ENCODE data around the gene PNMA8B.

Gene PNMA8B

GRCh38 chr19:46486358-46486757, 9.3 kb downstream of the PNMA8B start:
- DNase-seq: no peak

- DNase-seq: no peak
Measured at GRCh38 chr19:46484656-46485055, 11.0 kb downstream of the PNMA8B start.

- DNase-seq: no peak
Measured at GRCh38 chr19:46482631-46483030, 13.0 kb downstream of the PNMA8B start.

GRCh38 chr19:46481947-46482346, 13.7 kb downstream of the PNMA8B start:
- DNase-seq: no peak

- DNase-seq: no peak
Measured at GRCh38 chr19:46481223-46481848, 14.3 kb downstream of the PNMA8B start.

GRCh38 chr19:46480415-46480814, 15.3 kb downstream of the PNMA8B start:
- no peak for DNase-seq

- no peak for DNase-seq
Measured at GRCh38 chr19:46478356-46478986, 17.2 kb downstream of the PNMA8B start.

GRCh38 chr19:46475986-46476385, 19.7 kb downstream of the PNMA8B start:
- DNase-seq: no peak

- DNase-seq: no peak
Measured at GRCh38 chr19:46474211-46474610, 21.5 kb downstream of the PNMA8B start.

GRCh38 chr19:46472592-46472991, 23.1 kb downstream of the PNMA8B start:
- DNase-seq: no peak

DNA sequence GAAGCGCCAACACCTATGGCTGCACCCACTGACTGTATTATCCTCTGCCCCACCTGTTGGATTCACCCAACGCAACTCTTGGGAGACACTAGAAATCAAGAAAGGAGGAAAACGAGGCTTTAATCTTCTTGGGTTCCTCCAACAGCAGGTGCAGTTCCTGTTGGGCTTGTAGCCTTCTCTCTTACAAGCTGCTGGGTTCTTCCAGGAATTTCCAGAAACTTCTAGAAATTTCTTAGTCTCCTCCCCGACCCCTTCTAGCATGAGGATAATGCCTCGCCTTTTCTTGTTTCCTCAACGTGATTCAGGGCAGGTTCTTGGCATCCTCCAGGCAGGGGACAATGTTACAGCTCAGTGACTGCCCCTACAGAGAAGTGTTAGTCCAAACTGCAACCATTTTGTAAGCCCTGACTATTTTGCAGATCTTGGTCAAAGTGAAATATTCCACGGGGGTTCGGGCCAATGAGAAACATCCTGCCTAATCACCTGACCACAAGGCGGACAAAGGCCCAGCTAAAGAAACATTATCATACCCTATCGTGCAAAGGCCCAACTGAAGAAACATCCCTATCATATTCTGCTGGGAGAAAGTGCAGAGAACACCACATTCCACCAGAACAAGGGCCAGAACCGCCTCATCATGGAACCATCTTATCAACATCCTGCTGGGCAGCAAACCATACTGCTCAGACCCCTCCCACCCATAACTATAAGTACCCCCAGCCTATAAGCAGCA, 23.7 kb downstream of the PNMA8B start:
- no peak for DNase-seq

DNA sequence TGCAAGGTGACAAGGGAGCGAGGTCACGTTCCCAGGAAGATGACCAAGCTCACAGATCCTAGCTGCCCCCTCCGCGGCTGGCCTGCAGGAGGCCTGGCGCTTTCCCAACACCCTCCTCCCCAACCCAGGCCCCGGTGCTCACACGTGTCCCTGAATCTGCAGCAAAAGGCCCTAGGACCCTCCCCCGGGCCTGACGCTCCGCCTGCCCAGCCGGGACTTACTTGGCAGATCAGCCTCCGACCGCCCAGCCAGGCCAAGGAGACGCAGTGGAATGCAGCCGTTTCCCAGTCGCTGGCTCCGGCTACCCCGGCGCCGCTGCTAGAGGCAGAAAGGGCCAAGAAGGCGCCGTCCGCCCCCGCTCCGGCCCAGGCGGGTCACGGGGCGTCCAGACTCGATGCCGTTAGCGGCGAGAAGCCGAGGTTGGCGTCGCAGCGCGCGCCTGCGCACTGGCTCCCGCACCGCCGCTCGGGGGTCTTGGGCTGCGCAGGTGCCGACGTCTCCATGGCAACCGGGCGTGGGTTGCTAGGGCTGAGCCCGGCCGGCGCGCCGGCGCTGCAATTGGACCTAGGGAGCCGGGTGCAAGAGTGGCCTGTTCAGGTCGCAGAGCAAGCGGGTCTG, 24.4 kb downstream of the PNMA8B start, which contains the start of gene PNMA8A:
Gene PNMA8A (minus strand): TSS at position 448 of the 618 bp plus-strand sequence. CDS start 528 bp downstream, outside the sequence.
- DNase-seq: no peak

DNA sequence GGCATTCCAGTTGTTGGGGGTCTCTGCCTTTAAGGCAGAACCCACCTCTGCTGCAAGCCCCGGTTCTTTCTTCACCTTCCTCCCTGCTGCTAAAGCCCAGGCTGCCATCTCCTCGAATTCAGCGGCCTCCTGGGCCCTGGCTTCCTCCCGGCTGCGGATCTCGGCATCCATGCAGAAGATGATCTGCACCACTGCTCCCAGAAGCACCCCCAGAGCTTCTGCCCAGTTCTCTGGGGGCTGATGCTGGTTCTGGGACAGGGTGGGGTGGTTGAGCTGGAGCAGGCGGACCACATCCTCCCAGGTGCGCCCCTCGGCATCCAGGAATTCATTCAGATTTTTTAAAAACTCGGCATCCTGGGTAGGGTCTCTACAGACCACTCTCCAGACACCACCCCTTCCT, 25.3 kb downstream of the PNMA8B start:
- DNase-seq: no peak

GRCh38 chr19:46469541-46470185, 26.0 kb downstream of the PNMA8B start:
- no peak for DNase-seq

- no peak for DNase-seq
Measured at GRCh38 chr19:46466536-46467196, 29.0 kb downstream of the PNMA8B start.

- no peak for DNase-seq
Measured at GRCh38 chr19:46463516-46463915, 32.2 kb downstream of the PNMA8B start.

- DNase-seq: no peak
Measured at GRCh38 chr19:46461537-46461936, 34.1 kb downstream of the PNMA8B start.

GRCh38 chr19:46460981-46461380, 34.7 kb downstream of the PNMA8B start:
- DNase-seq: no peak

DNA sequence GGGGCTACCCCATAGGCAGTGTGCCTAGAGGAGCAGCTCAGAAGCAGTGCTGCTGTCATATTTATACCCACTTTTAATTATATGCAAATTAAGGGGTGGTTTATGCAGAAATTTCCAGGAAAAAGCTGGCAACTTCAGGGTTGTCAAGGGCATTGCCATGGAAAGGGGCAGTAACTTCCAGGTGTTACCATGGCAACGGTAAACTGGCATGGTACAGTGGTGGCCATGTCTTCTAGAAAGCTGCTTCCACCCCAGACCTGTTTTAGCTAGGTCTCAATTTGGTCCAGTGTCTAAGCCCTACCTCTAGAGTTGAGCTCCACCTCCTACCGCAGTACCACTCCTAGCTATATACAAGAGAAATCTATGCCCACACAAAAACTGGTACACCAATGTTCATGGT, 35.6 kb downstream of the PNMA8B start:
- no peak for DNase-seq

GRCh38 chr19:46456930-46457329, 38.7 kb downstream of the PNMA8B start:
- no peak for DNase-seq

GRCh38 chr19:46454244-46454643, 41.4 kb downstream of the PNMA8B start:
- DNase-seq: no peak

- DNase-seq: no peak
Measured at GRCh38 chr19:46453661-46454060, 42.0 kb downstream of the PNMA8B start.

GRCh38 chr19:46452186-46452585, 43.5 kb downstream of the PNMA8B start:
- DNase-seq: no peak
